SK-N-SH (cell line): ENCODE results near the gene SHISAL2B.

Source experiments
- CTCF ChIP-seq: fragments of 200-600 bp; sonication (generic); IDR thresholded peaks from 2 replicates; pipeline ENCODE4 v1.6.1; 2017; ENCODE audit warnings: antibody characterized with exemption, mild to moderate bottlenecking, moderate library complexity
- EP300 ChIP-seq, 2 experiments: IDR thresholded peaks; 2 replicates each; pipeline versions ENCODE4 v1.4.0 to v1.6.1; 2012; ENCODE audit warnings: borderline replicate concordance in 1 of 2, low read depth in 1 of 2, low read length in 1 of 2
- GATA2 ChIP-seq: sonication (generic); formaldehyde crosslinking; IDR thresholded peaks from 2 replicates; pipeline ENCODE4 v1.5.0; 2020; ENCODE audit warnings: mild to moderate bottlenecking, missing genetic modification reagents
- JUND ChIP-seq: IDR thresholded peaks from 2 replicates; pipeline ENCODE4 v1.4.0; 2012
- MAX ChIP-seq: IDR thresholded peaks from 2 replicates; pipeline ENCODE4 v1.4.0; 2012; ENCODE audit warnings: low read depth
- MXI1 ChIP-seq: IDR thresholded peaks from 2 replicates; pipeline ENCODE4 v1.6.1; 2012; ENCODE audit warnings: mild to moderate bottlenecking, low read depth, low read length, improper control_type of control experiment
- RCOR1 ChIP-seq: fragments of 150-350 bp; IDR thresholded peaks from 2 replicates; pipeline ENCODE4 v1.6.1; 2017; ENCODE audit warnings: antibody characterized with exemption, low read length
- REST ChIP-seq: IDR thresholded peaks from 2 replicates; pipeline ENCODE4 v1.6.1; 2012; ENCODE audit warnings: mild to moderate bottlenecking, low read depth, low read length, moderate library complexity
- SMC3 ChIP-seq: IDR thresholded peaks from 2 replicates; pipeline ENCODE4 v1.6.1; 2012; ENCODE audit warnings: low read depth, low read length, improper control_type of control experiment

- TF ChIP-seq MXI1 = no peak
- TF ChIP-seq GATA2 (CRISPR knock-in tag) = no peak
- no peak for TF ChIP-seq CTCF
- no peak for TF ChIP-seq SMC3
- no peak for TF ChIP-seq EP300 (IDR thresholded peaks at IDR 0.05; ENCODE audit: borderline replicate concordance in 1 of 2, low read depth in 1 of 2, low read length in 1 of 2)
- TF ChIP-seq MAX = no peak
- no peak for TF ChIP-seq JUND
- TF ChIP-seq REST = no peak
- no peak for TF ChIP-seq RCOR1
Measured at GRCh38 chr5:64667068-64667467, 23.2 kb upstream of the SHISAL2B start.
